GM19238 (cell line): Measurements from ENCODE around the gene FBXL15.
A peak's percentile ranks its signal among the peaks of the same experiment; 100 is the strongest.
"Not testable (repeated sequence)": the region's sequence is repeated elsewhere in the genome, so short reads cannot be mapped to it uniquely, and the experiment has no call there.

Source experiments
- DNase-seq: peaks from one replicate; pipeline ENCODE4 v3.0.0; 2011; ENCODE audit warnings: low spot score; ENCODE audit not compliant: insufficient read length

The FBXL15 gene

GRCh38 chr10:102454662-102455487, 34.2 kb downstream of the FBXL15 start:
- DNase-seq, result not testable (repeated sequence)

GRCh38 chr10:102455893-102456471, 35.3 kb downstream of the FBXL15 start:
- DNase-seq, result no peak

- DNase-seq, result no peak
Measured at GRCh38 chr10:102457591-102458150, 37.0 kb downstream of the FBXL15 start.

- no peak for DNase-seq
Measured at GRCh38 chr10:102458656-102459055, 38.0 kb downstream of the FBXL15 start.

- DNase-seq, result no peak
Measured at GRCh38 chr10:102460836-102461186, 40.2 kb downstream of the FBXL15 start.

- peak; percentile 99 for DNase-seq
Measured at GRCh38 chr10:102461187-102462054, 40.8 kb downstream of the FBXL15 start.

GRCh38 chr10:102462512-102463054, 41.9 kb downstream of the FBXL15 start:
- DNase-seq, result no peak

GRCh38 chr10:102463983-102464382, 43.3 kb downstream of the FBXL15 start:
- DNase-seq, result no peak

- DNase-seq, result no peak
Measured at GRCh38 chr10:102465466-102465865, 44.8 kb downstream of the FBXL15 start.

GRCh38 chr10:102467318-102467717, 46.7 kb downstream of the FBXL15 start:
- no peak for DNase-seq

GRCh38 chr10:102467971-102468438, 47.4 kb downstream of the FBXL15 start:
- DNase-seq, result no peak

GRCh38 chr10:102468683-102469082, 48.0 kb downstream of the FBXL15 start:
- no peak for DNase-seq

GRCh38 chr10:102470579-102471546, 50.2 kb downstream of the FBXL15 start:
- no peak for DNase-seq
